Neural progenitor cell (in vitro differentiated cells): ENCODE results near the gene METTL17. TPM values are rescaled to one million over a fixed set of nuclear protein-coding genes. Genes with fewer than 3 reads are reported as not detected.

Source experiments
- DNase-seq: peaks from one replicate; pipeline ENCODE4 v3.0.0-alpha.2; 2016; ENCODE audit warnings: low spot score
- H2AFZ ChIP-seq: fragments of 200-600 bp; sonication (generic); replicated peaks from 2 replicates; pipeline ENCODE4 v1.6.1; 2016; ENCODE audit warnings: antibody characterized with exemption
- H3F3A ChIP-seq: fragments of 200-600 bp; sonication (generic); 2 replicates; pipeline ENCODE4 v1.6.1; 2016; ENCODE audit warnings: antibody characterized with exemption, low read depth
- H3K27ac ChIP-seq: fragments of 200-600 bp; sonication (generic); 2 replicates; pipeline ENCODE4 v1.5.1; 2016; ENCODE audit warnings: mild to moderate bottlenecking
- H3K27me3 ChIP-seq: fragments of 200-600 bp; sonication (generic); 2 replicates; pipeline ENCODE4 v1.6.1; 2016; ENCODE audit warnings: mild to moderate bottlenecking, moderate library complexity
- H3K36me3 ChIP-seq: fragments of 200-600 bp; sonication (generic); 2 replicates; pipeline ENCODE4 v1.5.1; 2016
- H3K4me1 ChIP-seq: fragments of 200-600 bp; sonication (generic); 2 replicates; pipeline ENCODE4 v1.6.1; 2016; ENCODE audit warnings: mixed run types
- H3K4me2 ChIP-seq: fragments of 200-600 bp; sonication (generic); 2 replicates; pipeline ENCODE4 v1.6.1; 2016
- H3K4me3 ChIP-seq: fragments of 200-600 bp; sonication (generic); 2 replicates; pipeline ENCODE4 v1.5.1; 2016
- H3K79me2 ChIP-seq: fragments of 200-600 bp; sonication (generic); 2 replicates; pipeline ENCODE4 v1.6.1; 2016; ENCODE audit warnings: low read depth
- H3K9ac ChIP-seq: fragments of 200-600 bp; sonication (generic); 2 replicates; pipeline ENCODE4 v1.6.1; 2016
- H3K9me3 ChIP-seq: fragments of 200-600 bp; sonication (generic); 2 replicates; pipeline ENCODE4 v1.5.1; 2016; ENCODE audit warnings: low read depth
- H4K20me1 ChIP-seq: fragments of 200-600 bp; sonication (generic); 2 replicates; pipeline ENCODE4 v1.6.1; 2016; ENCODE audit warnings: low read depth
- H3K27ac Mint-ChIP-seq: 3 replicates; pipeline ENCODE4 v1.8.0; 2021; ENCODE audit warnings: mixed read lengths
- H3K27me3 Mint-ChIP-seq: 2 replicates; pipeline ENCODE4 v1.8.0; 2022; ENCODE audit warnings: low read depth, mild to moderate bottlenecking, inconsistent platforms, moderate library complexity, mixed read lengths; ENCODE audit not compliant: insufficient read depth
- H3K36me3 Mint-ChIP-seq: 3 replicates; pipeline ENCODE4 v1.8.0; 2021; ENCODE audit warnings: mixed read lengths
- H3K4me1 Mint-ChIP-seq: 3 replicates; pipeline ENCODE4 v1.8.0; 2021; ENCODE audit warnings: mixed read lengths
- H3K4me3 Mint-ChIP-seq: 3 replicates; pipeline ENCODE4 v1.8.0; 2021; ENCODE audit warnings: mild to moderate bottlenecking, moderate library complexity, mixed read lengths
- H3K9me3 Mint-ChIP-seq: 3 replicates; pipeline ENCODE4 v1.8.0; 2020; ENCODE audit warnings: mixed read lengths
- EZH2 ChIP-seq: fragments of 200-600 bp; sonication (generic); IDR thresholded peaks from 2 replicates; pipeline ENCODE4 v1.6.1; 2017; ENCODE audit warnings: antibody characterized with exemption, mild to moderate bottlenecking, moderate library complexity
- EZH2phosphoT487 ChIP-seq: fragments of 200-600 bp; sonication (generic); IDR thresholded peaks from 2 replicates; pipeline ENCODE4 v1.6.1; 2017; ENCODE audit warnings: antibody characterized with exemption
- total RNA-seq: library from RNA; depleted of rRNA; stranded (reverse); fragments of >200 nt; gene quantifications from 2 replicates; pipeline ENCODE4 v1.2.3, GENCODE V29; 2015; ENCODE audit warnings: low replicate concordance
- TF ChIP-seq, protein P1 (sequence below): fragments of 200-600 bp; sonication (generic); IDR thresholded peaks from 2 replicates; pipeline ENCODE4 v1.5.1; 2017; ENCODE audit warnings: antibody characterized with exemption, mild to moderate bottlenecking

Gene METTL17
- total RNA-seq, 1 donor from 2014 or later: 126 TPM

DNA sequence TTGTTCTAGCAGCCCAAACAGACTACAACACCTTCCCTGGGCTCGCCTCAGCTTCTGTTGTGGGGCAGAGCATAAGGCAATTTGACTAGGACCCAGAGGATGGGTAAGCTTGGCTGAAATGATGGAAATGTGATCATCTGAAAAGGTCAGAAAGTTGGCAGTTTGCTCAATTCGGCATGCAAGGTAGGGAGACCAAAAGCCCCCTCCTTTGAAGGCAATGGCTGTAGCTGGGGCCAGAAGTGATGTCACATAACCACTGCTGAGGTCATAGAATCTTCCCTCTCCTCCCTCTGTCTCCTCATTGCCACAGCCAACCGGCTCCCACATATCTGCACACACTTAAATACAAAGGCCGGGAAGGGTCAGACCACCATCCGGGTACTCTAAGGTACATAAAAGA, 40.1 kb downstream of the METTL17 start, which contains the start of gene TPPP2:
Gene TPPP2 (plus strand): TSS at position 301 of the 400 bp plus-strand sequence. CDS start 365 bp downstream, outside the sequence.
- no peaks in the 10 kb centered on the region for H3F3A ChIP-seq
- no peak within 1 kb of the TSS for H3K27ac Mint-ChIP-seq
- no peak within 1 kb of the TSS for H3K9ac ChIP-seq
- TF ChIP-seq EZH2: no peak
- TF ChIP-seq, protein P1, sequence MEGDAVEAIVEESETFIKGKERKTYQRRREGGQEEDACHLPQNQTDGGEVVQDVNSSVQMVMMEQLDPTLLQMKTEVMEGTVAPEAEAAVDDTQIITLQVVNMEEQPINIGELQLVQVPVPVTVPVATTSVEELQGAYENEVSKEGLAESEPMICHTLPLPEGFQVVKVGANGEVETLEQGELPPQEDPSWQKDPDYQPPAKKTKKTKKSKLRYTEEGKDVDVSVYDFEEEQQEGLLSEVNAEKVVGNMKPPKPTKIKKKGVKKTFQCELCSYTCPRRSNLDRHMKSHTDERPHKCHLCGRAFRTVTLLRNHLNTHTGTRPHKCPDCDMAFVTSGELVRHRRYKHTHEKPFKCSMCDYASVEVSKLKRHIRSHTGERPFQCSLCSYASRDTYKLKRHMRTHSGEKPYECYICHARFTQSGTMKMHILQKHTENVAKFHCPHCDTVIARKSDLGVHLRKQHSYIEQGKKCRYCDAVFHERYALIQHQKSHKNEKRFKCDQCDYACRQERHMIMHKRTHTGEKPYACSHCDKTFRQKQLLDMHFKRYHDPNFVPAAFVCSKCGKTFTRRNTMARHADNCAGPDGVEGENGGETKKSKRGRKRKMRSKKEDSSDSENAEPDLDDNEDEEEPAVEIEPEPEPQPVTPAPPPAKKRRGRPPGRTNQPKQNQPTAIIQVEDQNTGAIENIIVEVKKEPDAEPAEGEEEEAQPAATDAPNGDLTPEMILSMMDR: no peak
- no peak for TF ChIP-seq EZH2phosphoT487
- H3K79me2 ChIP-seq: no peaks in the 10 kb centered on the region
- H3K4me3 ChIP-seq: no peak within 1 kb of the TSS
- no peak for DNase-seq
- peaks cover 39% of the 10 kb centered on the region for H3K27me3 ChIP-seq
- peaks cover 10% of the 10 kb centered on the region for H3K4me1 ChIP-seq
- H4K20me1 ChIP-seq: no peaks in the 10 kb centered on the region
- no peak within 1 kb of the TSS for H3K4me3 Mint-ChIP-seq
- no peak within 1 kb of the TSS for H3K4me2 ChIP-seq
- peaks cover 6% of the 10 kb centered on the region for H3K4me1 Mint-ChIP-seq
- H3K36me3 ChIP-seq: no peaks in the 10 kb centered on the region
- no peak within 1 kb of the TSS for H3K27ac ChIP-seq
- H3K9me3 Mint-ChIP-seq: no peaks in the 10 kb centered on the region
- H3K36me3 Mint-ChIP-seq: no peaks in the 10 kb centered on the region
- H2AFZ ChIP-seq: no peak within 1 kb of the TSS
- H3K27me3 Mint-ChIP-seq: peaks cover 9% of the 10 kb centered on the region
- H3K9me3 ChIP-seq: no peaks in the 10 kb centered on the region

DNA sequence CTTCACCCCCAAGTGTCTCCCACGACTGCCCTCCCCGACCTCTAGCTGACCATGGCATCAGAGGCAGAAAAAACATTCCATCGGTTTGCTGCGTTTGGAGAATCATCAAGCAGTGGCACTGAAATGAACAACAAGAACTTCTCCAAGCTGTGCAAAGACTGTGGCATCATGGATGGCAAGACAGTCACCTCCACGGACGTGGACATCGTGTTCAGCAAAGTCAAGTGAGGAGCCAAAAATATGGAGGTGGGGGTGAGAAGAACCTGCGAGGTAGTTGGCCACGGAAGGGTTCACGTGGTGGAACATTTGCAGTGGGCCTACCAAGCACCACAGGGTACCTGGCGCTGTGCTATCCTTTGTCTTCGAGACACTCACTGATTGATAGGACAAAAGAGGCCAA, 40.8 kb downstream of the METTL17 start:
- Mint-ChIP-seq H3K27me3 (peaks cover 12% of the 10 kb centered on the region), H3K4me3 (no peak overlapping the region), H3K36me3 (no peaks in the 10 kb centered on the region), H3K27ac (no peak overlapping the region), H3K4me1 (peaks cover 8% of the 10 kb centered on the region), H3K9me3 (no peaks in the 10 kb centered on the region)
- TF ChIP-seq, protein P1: no peak
- Histone ChIP-seq H3K9me3 (no peaks in the 10 kb centered on the region), H3K79me2 (no peaks in the 10 kb centered on the region), H3K9ac (no peak overlapping the region), H3K27ac (no peak overlapping the region), H3K27me3 (peaks cover 33% of the 10 kb centered on the region), H3K4me3 (no peak overlapping the region), H3K4me1 (peaks cover 10% of the 10 kb centered on the region), H3K4me2 (no peak overlapping the region), H2AFZ (no peak overlapping the region), H3K36me3 (no peaks in the 10 kb centered on the region), H4K20me1 (no peaks in the 10 kb centered on the region), H3F3A (no peaks in the 10 kb centered on the region)
- no peak for DNase-seq

DNA sequence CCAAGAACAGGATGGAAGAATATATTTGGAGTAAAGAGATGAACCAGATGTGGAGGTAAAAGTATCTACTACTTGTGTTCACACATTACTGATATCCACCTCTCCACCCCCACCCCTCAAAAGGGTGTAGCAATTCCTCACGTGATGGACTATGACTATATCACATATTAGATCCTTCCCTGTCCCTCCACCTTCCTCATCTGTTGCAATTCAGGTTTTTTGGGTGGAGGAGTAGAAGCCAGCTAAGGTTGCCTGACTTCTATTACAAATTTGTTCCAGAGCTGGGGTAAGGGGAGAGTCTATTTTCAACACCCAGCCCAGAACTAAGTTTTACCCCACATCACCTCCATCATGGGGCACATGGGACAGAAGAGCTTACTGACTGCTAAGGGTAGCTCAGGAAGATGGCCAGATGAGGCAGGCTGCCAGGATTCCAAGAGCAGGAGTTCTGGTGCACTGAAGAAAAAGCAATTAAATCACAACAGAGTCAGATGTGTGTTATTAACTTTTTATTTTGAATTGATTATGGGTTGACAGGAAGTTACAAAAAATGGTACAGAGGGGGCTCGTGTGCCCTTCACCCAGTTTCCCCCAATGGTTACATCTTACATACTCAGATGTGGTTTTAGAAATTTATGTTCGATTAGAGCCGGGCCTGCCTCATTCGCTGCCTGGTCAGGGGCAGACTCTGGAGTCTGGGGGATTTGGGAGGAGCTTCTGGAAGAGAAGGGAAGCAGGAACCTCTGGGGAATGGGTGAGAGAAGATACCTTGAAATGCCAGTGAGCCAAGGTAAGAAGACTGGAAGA, 42.7 kb downstream of the METTL17 start:
- Histone ChIP-seq H3K9ac (no peak overlapping the region), H3K27me3 (peaks cover 13% of the 10 kb centered on the region), H2AFZ (no peak overlapping the region), H3K27ac (no peak overlapping the region), H3K4me2 (no peak overlapping the region), H3K9me3 (no peaks in the 10 kb centered on the region), H3K36me3 (no peaks in the 10 kb centered on the region), H3K79me2 (no peaks in the 10 kb centered on the region), H4K20me1 (no peaks in the 10 kb centered on the region), H3K4me3 (no peak overlapping the region), H3K4me1 (no peaks in the 10 kb centered on the region), H3F3A (no peaks in the 10 kb centered on the region)
- no peak overlapping the region for H3K4me3 Mint-ChIP-seq
- H3K4me1 Mint-ChIP-seq: peaks cover 2% of the 10 kb centered on the region
- no peak overlapping the region for H3K27ac Mint-ChIP-seq
- H3K9me3 Mint-ChIP-seq: no peaks in the 10 kb centered on the region
- H3K36me3 Mint-ChIP-seq: no peaks in the 10 kb centered on the region
- TF ChIP-seq EZH2phosphoT487 (no peak), EZH2 (no peak)
- TF ChIP-seq, protein P1: no peak
- peaks cover 6% of the 10 kb centered on the region for H3K27me3 Mint-ChIP-seq
- no peak for DNase-seq
